Omental fat pad (tissue), 4 donors: ENCODE data around the gene SCNM1. TPM values are rescaled to one million over a fixed set of nuclear protein-coding genes. Genes with fewer than 3 reads are reported as not detected.

Experiments used
- ATAC-seq: fragments of 150-250 bp; one replicate; pipeline ENCODE4 v1.9.1; 2016; ENCODE audit warnings: mild to moderate bottlenecking, moderate library complexity; ENCODE audit not compliant: low FRiP score
- DNase-seq: peaks from one replicate; pipeline ENCODE4 v3.0.0-alpha.2; 2019; ENCODE audit warnings: low spot score
- CTCF ChIP-seq, 3 donors: fragments of 450-650 bp; IDR thresholded peaks; one replicate each; pipeline ENCODE4 v1.5.1; 2016 to 2017; ENCODE audit warnings: antibody characterized with exemption in 3 of 3, mild to moderate bottlenecking in 3 of 3, moderate library complexity in 2 of 3
- total RNA-seq, 4 donors: library from RNA; depleted of rRNA; stranded (reverse); fragments of >200 nt; gene quantifications; one replicate each; pipeline ENCODE4 v1.1.0, GENCODE V29; 2016

SCNM1 gene
- total RNA-seq, 4 donors from 2014 or later, result 12.0 to 24.7 (median 20.7) TPM

GRCh38 chr1:151210830-151211229 lies 44.9 kb downstream of the SCNM1 start:
- DNase-seq (no peak), ATAC-seq (no peak)
- TF ChIP-seq CTCF (IDR thresholded peaks at IDR 0.05), result no peak

GRCh38 chr1:151211972-151212705 lies 46.2 kb downstream of the SCNM1 start:
- DNase-seq (no peak), ATAC-seq (no peak)
- TF ChIP-seq CTCF (IDR thresholded peaks at IDR 0.05), result no peak

GRCh38 chr1:151213560-151213959 lies 47.6 kb downstream of the SCNM1 start:
- TF ChIP-seq CTCF (IDR thresholded peaks at IDR 0.05), result no peak
- no peak for ATAC-seq

More at GRCh38 chr1:151213560-151213959, 47.6 kb downstream of the SCNM1 start:
- DNase-seq, result no peak

Other genes with a start within 250 kb of the SCNM1 start
- 10 to 100 TPM; 23.7 to 32.9 (median 27.8) TPM for gene SETDB1, start 239.8 kb upstream of the SCNM1 start, total RNA-seq
- 100 to 1,000 TPM in 3 of 4 donors, 10 to 100 TPM in 1; 96.8 to 144 (median 131) TPM for gene CERS2, start 191.3 kb upstream of the SCNM1 start, total RNA-seq
- gene ANXA9, start 183.9 kb upstream of the SCNM1 start, total RNA-seq, result 10 to 100 TPM in 1 of 4 donors, 1 to 10 TPM in 2, under 1 TPM in 1; 0.79 to 26.4 (median 5.6) TPM
- 10 to 100 TPM; 15.5 to 35.4 (median 33.2) TPM for gene MINDY1, start 159.2 kb upstream of the SCNM1 start, total RNA-seq
- 10 to 100 TPM in 3 of 4 donors, 1 to 10 TPM in 1; 6.2 to 20.6 (median 16.2) TPM for gene PRUNE1, start 157.7 kb upstream of the SCNM1 start, total RNA-seq
- gene BNIPL, start 129.6 kb upstream of the SCNM1 start, total RNA-seq, result under 1 TPM in 3 of 4 donors, not detected in 1; 0.63 to 0.74 (median 0.69) TPM
- gene C1orf56, start 118.4 kb upstream of the SCNM1 start, total RNA-seq, result 1 to 10 TPM; 2.8 to 7.8 (median 5.6) TPM
- gene CDC42SE1, start 106.5 kb upstream of the SCNM1 start, total RNA-seq, result 100 to 1,000 TPM in 1 of 4 donors, 10 to 100 TPM in 3; 56.6 to 115 (median 92.0) TPM
- 1 to 10 TPM in 2 of 4 donors, under 1 TPM in 2; 0.47 to 6.6 (median 0.79) TPM for gene MLLT11, start 105.7 kb upstream of the SCNM1 start, total RNA-seq
- 10 to 100 TPM; 15.0 to 36.1 (median 21.2) TPM for gene GABPB2, start 95.4 kb upstream of the SCNM1 start, total RNA-seq
- 10 to 100 TPM in 1 of 4 donors, 1 to 10 TPM in 3; 2.6 to 25.5 (median 4.1) TPM for gene SEMA6C, start 19.5 kb upstream of the SCNM1 start, total RNA-seq
- 10 to 100 TPM in 3 of 4 donors, 1 to 10 TPM in 1; 7.6 to 16.4 (median 13.0) TPM for gene TNFAIP8L2, start 9.5 kb upstream of the SCNM1 start, total RNA-seq
- 10 to 100 TPM in 2 of 4 donors, 1 to 10 TPM in 2; 4.1 to 11.0 (median 9.8) TPM for gene LYSMD1, start 242 bp upstream of the SCNM1 start, total RNA-seq
- 1 to 10 TPM in 1 of 4 donors, not detected in 3; 1.9 TPM for gene TMOD4, start 9.8 kb downstream of the SCNM1 start, total RNA-seq
- 10 to 100 TPM; 24.0 to 26.1 (median 24.6) TPM for gene VPS72, start 24.1 kb downstream of the SCNM1 start, total RNA-seq
- gene PIP5K1A, start 32.4 kb downstream of the SCNM1 start, total RNA-seq, result 10 to 100 TPM; 31.5 to 94.2 (median 59.4) TPM
- 100 to 1,000 TPM in 3 of 4 donors, 10 to 100 TPM in 1; 96.4 to 148 (median 131) TPM for gene PSMD4, start 88.6 kb downstream of the SCNM1 start, total RNA-seq
- gene ZNF687, start 116.2 kb downstream of the SCNM1 start, total RNA-seq, result 10 to 100 TPM; 10.1 to 15.3 (median 14.2) TPM
- 100 to 1,000 TPM in 1 of 4 donors, 10 to 100 TPM in 3; 80.4 to 109 (median 87.2) TPM for gene PI4KB, start 161.3 kb downstream of the SCNM1 start, total RNA-seq
- gene RFX5, start 181.1 kb downstream of the SCNM1 start, total RNA-seq, result 10 to 100 TPM; 20.1 to 50.6 (median 24.4) TPM
- 100 to 1,000 TPM in 2 of 4 donors, 10 to 100 TPM in 2; 35.7 to 190 (median 128) TPM for gene SELENBP1, start 206.6 kb downstream of the SCNM1 start, total RNA-seq
- 100 to 1,000 TPM; 218 to 238 (median 231) TPM for gene PSMB4, start 233.4 kb downstream of the SCNM1 start, total RNA-seq